Endodermal cell (in vitro differentiated cells): Measurements from ENCODE around the gene MRFAP1L1. TPM values are rescaled to one million over a fixed set of nuclear protein-coding genes. Genes with fewer than 3 reads are reported as not detected.

ENCODE experiments used
- DNase-seq: peaks from one replicate; pipeline ENCODE4 v3.0.0-alpha.2; 2017
- H3K27ac ChIP-seq: 2 replicates; pipeline ENCODE4 v1.5.1; 2013; ENCODE audit warnings: mild to moderate bottlenecking, low read depth, low read length, moderate library complexity
- H3K27me3 ChIP-seq: 2 replicates; pipeline ENCODE4 v1.6.1; 2013; ENCODE audit warnings: mild to moderate bottlenecking, low read length, moderate library complexity; ENCODE audit not compliant: insufficient read depth, control insufficient read depth, poor library complexity, severe bottlenecking
- H3K36me3 ChIP-seq: 2 replicates; pipeline ENCODE4 v1.7.0; 2013; ENCODE audit warnings: mild to moderate bottlenecking, low read length, moderate library complexity; ENCODE audit not compliant: control insufficient read depth, insufficient read depth
- H3K4me1 ChIP-seq: one replicate; pipeline ENCODE4 v1.7.0; 2013; ENCODE audit warnings: low read length; ENCODE audit not compliant: control insufficient read depth, insufficient read depth
- H3K4me3 ChIP-seq: 2 replicates; pipeline ENCODE4 v1.5.1; 2013; ENCODE audit warnings: mild to moderate bottlenecking, low read length, moderate library complexity
- H3K9ac ChIP-seq: 2 replicates; pipeline ENCODE4 v1.6.1; 2013; ENCODE audit warnings: mild to moderate bottlenecking, low read length, moderate library complexity; ENCODE audit not compliant: poor library complexity, severe bottlenecking; ENCODE audit errors: extremely low read depth
- H3K9me3 ChIP-seq: 2 replicates; pipeline ENCODE4 v1.6.1; 2013; ENCODE audit warnings: mild to moderate bottlenecking, low read length, moderate library complexity; ENCODE audit not compliant: control insufficient read depth
- H3K27ac Mint-ChIP-seq: 2 replicates; pipeline ENCODE4 v1.8.0; 2020; ENCODE audit warnings: mixed read lengths
- H3K27me3 Mint-ChIP-seq: 2 replicates; pipeline ENCODE4 v1.8.0; 2021; ENCODE audit warnings: mild to moderate bottlenecking, mixed read lengths; ENCODE audit not compliant: insufficient read depth
- H3K36me3 Mint-ChIP-seq: 2 replicates; pipeline ENCODE4 v1.8.0; 2020; ENCODE audit warnings: low read depth, mixed read lengths
- H3K4me1 Mint-ChIP-seq: 2 replicates; pipeline ENCODE4 v1.8.0; 2020; ENCODE audit warnings: mixed read lengths
- H3K4me3 Mint-ChIP-seq: 2 replicates; pipeline ENCODE4 v1.8.0; 2020; ENCODE audit warnings: mild to moderate bottlenecking, moderate library complexity, mixed read lengths
- H3K9me3 Mint-ChIP-seq: 2 replicates; pipeline ENCODE4 v1.8.0; 2020; ENCODE audit warnings: mild to moderate bottlenecking, mixed read lengths
- CTCF ChIP-seq: fragments of 200-600 bp; sonication (generic); conservative IDR thresholded peaks from 2 replicates; pipeline ENCODE4 v1.5.0; 2021; ENCODE audit warnings: antibody characterized with exemption, mild to moderate bottlenecking
- WGBS, 2 experiments: methylation state at CpG; one replicate each; pipeline versions ENCODE4 v1.1.5 to v1.1.7; 2013; ENCODE audit warnings: missing lambda C conversion rate in 2 of 2, mixed read lengths in 1 of 2; ENCODE audit not compliant: insufficient coverage in 1 of 2, insufficient read length in 1 of 2; 5-methylcytosine and 5-hydroxymethylcytosine counted together
- total RNA-seq, 2 donors: library from RNA; stranded (reverse); fragmentation: NEBNext Ultra II Directional in 1 of 2; extraction: Animal tissue kit (Norgen Biotek cat#: 25700) in 1 of 2; gene quantifications; 2 replicates in 1 of 2; 3 replicates in 1 of 2; pipeline ENCODE4 v1.2.1, GENCODE V29; 2021

The MRFAP1L1 gene
- total RNA-seq, 2 donors from 2014 or later, result 45.0 to 50.2 TPM

- no peak for TF ChIP-seq CTCF
- H3K36me3 ChIP-seq, result no peaks in the 10 kb centered on the region
- H3K9me3 ChIP-seq, result no peaks in the 10 kb centered on the region
- no peaks in the 10 kb centered on the region for H3K4me1 ChIP-seq
- Mint-ChIP-seq H3K27ac (no peak overlapping the region), H3K9me3 (peaks cover 7% of the 10 kb centered on the region), H3K27me3 (no peaks in the 10 kb centered on the region), H3K4me1 (no peaks in the 10 kb centered on the region), H3K36me3 (no peaks in the 10 kb centered on the region), H3K4me3 (no peak overlapping the region)
- 80% methylated on average over 2 of the region's 2 CpGs; no CpG with 5 or more reads in 1 of the 2 experiments for WGBS, 2 experiments
- no peak overlapping the region for H3K27ac ChIP-seq
- DNase-seq, result no peak
- no peak overlapping the region for H3K9ac ChIP-seq
- no peaks in the 10 kb centered on the region for H3K27me3 ChIP-seq
- no peak overlapping the region for H3K4me3 ChIP-seq
These were observed 32.8 kb upstream of the MRFAP1L1 start for GRCh38 chr4:6742507-6742906.

GRCh38 chr4:6740347-6740746 lies 30.7 kb upstream of the MRFAP1L1 start:
- Histone ChIP-seq H3K9ac (no peak overlapping the region), H3K9me3 (no peaks in the 10 kb centered on the region), H3K4me3 (no peak overlapping the region), H3K4me1 (no peaks in the 10 kb centered on the region), H3K27ac (no peak overlapping the region), H3K36me3 (no peaks in the 10 kb centered on the region), H3K27me3 (no peaks in the 10 kb centered on the region)
- 94% methylated on average over 8 of the region's 8 CpGs; no CpG with 5 or more reads in 1 of the 2 experiments for WGBS, 2 experiments
- Mint-ChIP-seq H3K4me1 (no peaks in the 10 kb centered on the region), H3K27ac (no peak overlapping the region), H3K36me3 (no peaks in the 10 kb centered on the region), H3K27me3 (no peaks in the 10 kb centered on the region), H3K4me3 (no peak overlapping the region), H3K9me3 (peaks cover 7% of the 10 kb centered on the region)
- no peak for TF ChIP-seq CTCF
- no peak for DNase-seq

GRCh38 chr4:6739920-6740319 lies 30.3 kb upstream of the MRFAP1L1 start:
- 90 to 92% methylated on average over 4 of the region's 4 CpGs for WGBS, 2 experiments

More at GRCh38 chr4:6739920-6740319, 30.3 kb upstream of the MRFAP1L1 start:
- Mint-ChIP-seq H3K4me1 (no peaks in the 10 kb centered on the region), H3K27ac (no peak overlapping the region), H3K4me3 (no peak overlapping the region), H3K9me3 (peaks cover 6% of the 10 kb centered on the region), H3K36me3 (no peaks in the 10 kb centered on the region), H3K27me3 (no peaks in the 10 kb centered on the region)
- no peak overlapping the region for H3K4me3 ChIP-seq
- no peaks in the 10 kb centered on the region for H3K27me3 ChIP-seq
- no peak for DNase-seq
- H3K27ac ChIP-seq, result no peak overlapping the region
- H3K36me3 ChIP-seq, result no peaks in the 10 kb centered on the region
- no peak overlapping the region for H3K9ac ChIP-seq
- H3K9me3 ChIP-seq, result no peaks in the 10 kb centered on the region
- TF ChIP-seq CTCF, result no peak
- no peaks in the 10 kb centered on the region for H3K4me1 ChIP-seq
